NCI-H2029 treated with DMSO at 0.1 percent for 48 hours (cell line): ENCODE data around the gene TMBIM4.

Experiments
- DNase-seq: peaks from one replicate; lab custom pipeline; 2025; lab: John Stamatoyannopoulos, UW

The TMBIM4 gene

DNA sequence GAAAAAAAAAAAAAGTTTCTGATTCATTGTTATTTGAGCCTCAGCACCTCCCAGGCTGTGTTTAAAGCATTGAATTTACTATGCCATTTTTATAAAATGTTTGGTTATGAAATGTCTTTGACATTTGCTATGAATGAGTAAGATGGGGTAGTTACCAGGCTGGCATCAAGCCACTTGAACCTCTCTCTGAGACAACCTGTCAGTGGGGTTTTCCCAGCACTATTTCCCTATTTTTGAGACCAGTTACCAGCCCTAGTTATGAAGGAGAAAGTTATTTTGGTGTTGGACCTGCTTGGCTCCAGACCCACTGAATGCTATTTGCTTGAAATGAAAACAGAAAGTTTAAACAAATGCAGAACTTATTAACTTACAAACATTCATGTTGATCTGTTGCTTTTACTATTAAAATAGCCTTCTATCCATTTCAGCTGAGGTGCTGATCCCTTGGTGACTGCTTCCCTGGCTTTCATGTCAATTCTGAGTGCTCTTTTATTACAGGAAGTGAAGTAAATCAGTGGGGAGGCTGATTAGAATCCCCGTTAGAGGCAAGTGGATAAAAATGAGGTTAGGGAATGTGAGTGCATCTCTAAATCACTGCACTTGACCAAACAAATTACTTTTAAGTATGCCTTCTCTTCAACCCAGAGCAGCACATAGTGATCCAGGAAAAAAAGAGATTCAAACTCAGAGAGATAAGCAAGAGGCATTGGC, 77.1 kb downstream of the TMBIM4 start:
- no peak for DNase-seq

DNA sequence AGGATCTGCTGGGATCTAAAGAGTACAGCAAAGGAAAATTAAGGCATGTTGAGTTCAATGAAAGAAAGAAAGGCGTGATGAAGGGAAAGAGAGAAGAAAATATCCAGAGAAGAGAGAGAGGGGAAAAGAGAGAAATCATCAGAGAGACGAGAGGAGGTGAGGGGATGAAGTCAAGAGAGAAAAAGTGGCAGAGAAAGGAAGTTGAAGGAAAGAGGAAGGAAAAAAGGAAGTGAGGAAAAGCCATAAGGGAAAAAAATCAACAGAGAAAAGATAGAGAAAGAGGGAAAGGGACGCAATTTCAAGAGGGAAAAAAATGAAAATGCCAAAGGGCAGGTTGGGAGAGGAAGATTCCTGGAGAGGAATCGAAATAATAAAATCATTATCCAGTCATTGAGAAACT, 79.6 kb downstream of the TMBIM4 start:
- no peak for DNase-seq

DNA sequence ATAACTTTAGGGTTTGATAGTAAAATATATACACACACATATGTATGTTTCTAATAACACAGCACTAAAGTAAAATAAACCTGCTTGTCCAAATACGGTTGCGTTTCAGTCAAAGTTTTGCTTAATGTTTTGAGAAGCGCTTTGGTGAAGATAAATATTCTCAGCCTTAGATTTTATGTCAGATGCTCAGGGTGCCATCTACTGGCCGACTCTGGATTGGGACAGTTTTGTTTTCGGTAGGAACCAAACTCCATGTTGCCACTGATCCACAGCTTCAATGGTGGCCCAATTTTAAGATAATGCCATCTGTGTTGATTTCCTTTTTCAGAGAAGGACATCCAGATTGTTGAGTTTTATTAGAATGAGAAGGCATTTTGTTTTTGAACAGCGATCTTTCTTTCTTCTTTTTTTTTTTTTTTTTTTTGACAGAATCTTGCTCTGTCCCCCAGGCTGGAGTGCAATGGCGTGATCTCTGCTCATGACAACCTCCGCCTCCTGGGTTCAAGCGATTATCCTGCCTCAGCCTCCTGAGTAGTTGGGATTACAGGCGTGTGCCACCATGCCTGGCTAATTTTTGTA, 82.3 kb downstream of the TMBIM4 start:
- peak; percentile 5 for DNase-seq

DNA sequence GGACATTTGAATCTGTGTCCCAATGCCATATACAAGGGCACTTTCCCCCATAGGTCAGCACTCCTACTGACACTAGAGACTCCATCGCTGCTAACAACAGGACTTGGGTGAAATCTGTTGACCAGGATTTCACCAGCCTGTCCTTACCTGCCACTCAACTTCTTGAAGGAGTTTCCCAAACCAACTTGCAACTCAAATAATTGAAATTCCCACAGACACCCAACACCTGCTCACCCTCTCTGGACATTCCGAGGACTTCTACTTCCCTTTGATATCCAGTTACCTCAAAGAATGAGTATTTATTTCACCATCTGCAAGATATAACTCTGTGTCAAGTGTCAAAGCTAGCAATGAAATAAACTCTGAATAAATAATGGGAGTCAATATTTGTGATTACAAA, 83.8 kb downstream of the TMBIM4 start:
- DNase-seq = no peak
